ENCODE data around the gene OTP. TPM values are rescaled to one million over a fixed set of nuclear protein-coding genes. Genes with fewer than 3 reads are reported as not detected.

The OTP gene
- total RNA-seq, 6 experiments from 2014 or later: not detected

- Mint-ChIP-seq H3K36me3 (ENCODE audit: low read depth) (peaks cover 10% of the 10 kb centered on the region; the same call in 1 of the 2 replicates), H3K4me3 (no peak overlapping the region), H3K27ac (no peak overlapping the region), H3K4me1 (ENCODE audit: low read depth) (peaks cover 13% of the 10 kb centered on the region), H3K27me3 (ENCODE audit: insufficient read depth) (peaks cover 63% of the 10 kb centered on the region), H3K9me3 (0 out of 2 replicates have a peak, but pooled peaks cover 6% of the 10 kb centered on the region)
- TF ChIP-seq CTCF (IDR thresholded peaks at IDR 0.05): no peak
- no peak for DNase-seq
Observed at GRCh38 chr5:77638763-77639671, 504 bp upstream of the OTP start.

GRCh38 chr5:77637170-77637997, 1.1 kb downstream of the OTP start:
- peak overlapping the region; percentile 4; the same call in 1 of the 2 replicates for H3K4me3 Mint-ChIP-seq
- peaks cover 57% of the 10 kb centered on the region for H3K27me3 Mint-ChIP-seq (ENCODE audit: insufficient read depth)
- peaks cover 7% of the 10 kb centered on the region; the same call in 1 of the 2 replicates for H3K4me1 Mint-ChIP-seq (ENCODE audit: low read depth)
- TF ChIP-seq CTCF (IDR thresholded peaks at IDR 0.05): no peak
- H3K36me3 Mint-ChIP-seq (ENCODE audit: low read depth): peaks cover 10% of the 10 kb centered on the region; the same call in 1 of the 2 replicates
- H3K9me3 Mint-ChIP-seq: 0 out of 2 replicates have a peak, but pooled peaks cover 6% of the 10 kb centered on the region
- no peak overlapping the region for H3K27ac Mint-ChIP-seq
- DNase-seq: no peak

- no peak for TF ChIP-seq CTCF (IDR thresholded peaks at IDR 0.05)
- H3K27ac Mint-ChIP-seq: no peak overlapping the region
- H3K4me1 Mint-ChIP-seq (ENCODE audit: low read depth): peaks cover 7% of the 10 kb centered on the region; the same call in 1 of the 2 replicates
- no peak overlapping the region for H3K4me3 Mint-ChIP-seq
- peaks cover 10% of the 10 kb centered on the region; the same call in 1 of the 2 replicates for H3K36me3 Mint-ChIP-seq (ENCODE audit: low read depth)
- peaks cover 57% of the 10 kb centered on the region for H3K27me3 Mint-ChIP-seq (ENCODE audit: insufficient read depth)
- H3K9me3 Mint-ChIP-seq: 0 out of 2 replicates have a peak, but pooled peaks cover 6% of the 10 kb centered on the region
- no peak for DNase-seq
Observed at GRCh38 chr5:77636641-77637169, 1.8 kb downstream of the OTP start.

- no peak for TF ChIP-seq CTCF (IDR thresholded peaks at IDR 0.05)
- no peak for DNase-seq
- Mint-ChIP-seq H3K9me3 (0 out of 2 replicates have a peak, but pooled peaks cover 6% of the 10 kb centered on the region), H3K4me1 (ENCODE audit: low read depth) (peaks cover 12% of the 10 kb centered on the region), H3K27ac (no peak overlapping the region), H3K27me3 (ENCODE audit: insufficient read depth) (peaks cover 58% of the 10 kb centered on the region), H3K36me3 (ENCODE audit: low read depth) (peaks cover 6% of the 10 kb centered on the region; the same call in 1 of the 2 replicates), H3K4me3 (no peak overlapping the region)
Observed at GRCh38 chr5:77635917-77636640, 2.4 kb downstream of the OTP start.
